Nephron (organoid): Measurements from ENCODE around the gene SLC25A25.

Experiments used
- H3K27ac Mint-ChIP-seq, 3 experiments: 2 replicates each; pipeline ENCODE4 v1.8.0; 2020; ENCODE audit warnings: mixed read lengths in 3 of 3, mild to moderate bottlenecking in 2 of 3, moderate library complexity in 1 of 3
- H3K27me3 Mint-ChIP-seq: 2 replicates; pipeline ENCODE4 v1.8.0; 2021; ENCODE audit warnings: low read depth, mild to moderate bottlenecking, moderate library complexity, mixed read lengths
- H3K36me3 Mint-ChIP-seq: 2 replicates; pipeline ENCODE4 v1.8.0; 2020; ENCODE audit warnings: low read depth, mixed read lengths
- H3K4me1 Mint-ChIP-seq: 2 replicates; pipeline ENCODE4 v1.8.0; 2020; ENCODE audit warnings: mixed read lengths
- H3K4me3 Mint-ChIP-seq, 3 experiments: 2 replicates each; pipeline ENCODE4 v1.8.0; 2020; ENCODE audit warnings: mild to moderate bottlenecking in 3 of 3, mixed read lengths in 3 of 3, moderate library complexity in 2 of 3
- H3K9me3 Mint-ChIP-seq: 2 replicates; pipeline ENCODE4 v1.8.0; 2020; ENCODE audit warnings: mixed read lengths
- CTCF ChIP-seq, 3 experiments: fragments of 200-600 bp; sonication (generic); IDR thresholded peaks; one replicate each; pipeline ENCODE4 v1.5.0; 2021; ENCODE audit warnings: antibody characterized with exemption in 3 of 3; ENCODE audit not compliant: unreplicated experiment in 3 of 3

The SLC25A25 gene

GRCh38 chr9:128146591-128147120, 78.6 kb downstream of the SLC25A25 start:
- no peak for TF ChIP-seq CTCF (IDR thresholded peaks at IDR 0.05; ENCODE audit: unreplicated experiment in 3 of 3)
- Mint-ChIP-seq H3K4me1 (peaks cover 31% of the 10 kb centered on the region), H3K27ac (no peak overlapping the region), H3K9me3 (no peaks in the 10 kb centered on the region), H3K27me3 (peaks cover 4% of the 10 kb centered on the region), H3K36me3 (no peaks in the 10 kb centered on the region), H3K4me3 (no peak overlapping the region)

- no peak for TF ChIP-seq CTCF (IDR thresholded peaks at IDR 0.05; ENCODE audit: unreplicated experiment in 3 of 3)
- no peaks in the 10 kb centered on the region for H3K27me3 Mint-ChIP-seq
- H3K4me1 Mint-ChIP-seq: peaks cover 21% of the 10 kb centered on the region
- H3K27ac Mint-ChIP-seq: peak overlapping the region in 2 of 3 experiments; percentile 84 to 85
- H3K9me3 Mint-ChIP-seq: no peaks in the 10 kb centered on the region
- H3K4me3 Mint-ChIP-seq: no peak overlapping the region
- no peaks in the 10 kb centered on the region for H3K36me3 Mint-ChIP-seq
Measured at GRCh38 chr9:128148509-128149000, 80.5 kb downstream of the SLC25A25 start.

GRCh38 chr9:128149001-128149701, 81.1 kb downstream of the SLC25A25 start, which contains the start of gene LCN2:
LCN2 (plus strand) TSS chr9:128149453; CDS start chr9:128149526, 73 bp downstream.
- Mint-ChIP-seq H3K36me3 (no peaks in the 10 kb centered on the region), H3K27me3 (no peaks in the 10 kb centered on the region), H3K9me3 (no peaks in the 10 kb centered on the region), H3K4me3 (no peak within 1 kb of the TSS), H3K4me1 (peaks cover 18% of the 10 kb centered on the region), H3K27ac (peak within 1 kb of the TSS in 2 of 3 experiments; percentile 84 to 85)
- TF ChIP-seq CTCF (IDR thresholded peaks at IDR 0.05; ENCODE audit: unreplicated experiment in 3 of 3): no peak

- TF ChIP-seq CTCF (IDR thresholded peaks at IDR 0.05; ENCODE audit: unreplicated experiment in 3 of 3): no peak
- Mint-ChIP-seq H3K27ac (peak overlapping the region in 2 of 3 experiments; percentile 50 to 66), H3K9me3 (no peaks in the 10 kb centered on the region), H3K4me1 (peaks cover 18% of the 10 kb centered on the region), H3K27me3 (no peaks in the 10 kb centered on the region), H3K36me3 (no peaks in the 10 kb centered on the region), H3K4me3 (no peak overlapping the region)
Measured at GRCh38 chr9:128149951-128150593, 82.0 kb downstream of the SLC25A25 start.

GRCh38 chr9:128150594-128151308, 82.7 kb downstream of the SLC25A25 start:
- no peak for TF ChIP-seq CTCF (IDR thresholded peaks at IDR 0.05; ENCODE audit: unreplicated experiment in 3 of 3)
- Mint-ChIP-seq H3K36me3 (no peaks in the 10 kb centered on the region), H3K27ac (peak overlapping the region in 2 of 3 experiments; percentile 50 to 66), H3K9me3 (no peaks in the 10 kb centered on the region), H3K4me1 (peaks cover 18% of the 10 kb centered on the region), H3K4me3 (no peak overlapping the region), H3K27me3 (no peaks in the 10 kb centered on the region)
